K562 (cell line): ENCODE measurements around the gene TEX54. TPM values are rescaled to one million over a fixed set of nuclear protein-coding genes. Genes with fewer than 3 reads are reported as not detected.

ENCODE experiments used
- BDP1 ChIP-seq: IDR thresholded peaks from 3 replicates; pipeline ENCODE4 v1.6.1; 2011; ENCODE audit not compliant: insufficient read length, insufficient read depth
- GTF2A2 ChIP-seq: IDR thresholded peaks from 2 replicates; pipeline ENCODE4 v1.6.1; 2016; ENCODE audit warnings: mild to moderate bottlenecking, missing genetic modification characterization, missing compliant biosample characterization
- JUN ChIP-seq, 2 experiments: sonication (generic) in 1 of 2; formaldehyde crosslinking in 1 of 2; IDR thresholded peaks; 2 replicates each; pipeline versions ENCODE4 v1.6.1 to v1.8.0; 2012 to 2022; ENCODE audit warnings: borderline replicate concordance in 2 of 2, mild to moderate bottlenecking in 2 of 2, improper control_type of control experiment in 1 of 2, low read depth in 1 of 2, low read length in 1 of 2, missing genetic modification reagents in 1 of 2
- KLF6 ChIP-seq: fragments of 250-450 bp; sonication (Bioruptor Pico); IDR thresholded peaks from 2 replicates; pipeline ENCODE4 v1.4.0; 2020; ENCODE audit warnings: mild to moderate bottlenecking, moderate library complexity, borderline replicate concordance
- NFIC ChIP-seq: fragments of 450-650 bp; IDR thresholded peaks from 2 replicates; pipeline ENCODE4 v1.6.1; 2017; ENCODE audit warnings: mild to moderate bottlenecking, inconsistent platforms
- SAFB2 ChIP-seq: fragments of 200-400 bp; formaldehyde crosslinking; IDR thresholded peaks from 2 replicates; pipeline ENCODE4 v1.6.1; 2018; ENCODE audit warnings: borderline replicate concordance, low read length, low read depth, moderate library complexity; ENCODE audit not compliant: severe bottlenecking
- SNAPC5 ChIP-seq: fragments of 250-450 bp; sonication (Bioruptor Pico); IDR thresholded peaks from 2 replicates; pipeline ENCODE4 v1.8.0; 2021; ENCODE audit warnings: moderate library complexity, mild to moderate bottlenecking, inconsistent platforms
- SP1 ChIP-seq: sonication (generic); formaldehyde crosslinking; IDR thresholded peaks from 2 replicates; pipeline ENCODE4 v1.8.1; 2022; ENCODE audit warnings: mild to moderate bottlenecking, missing genetic modification reagents
- TEAD4 ChIP-seq, 2 experiments: sonication (generic) in 1 of 2; formaldehyde crosslinking in 1 of 2; IDR thresholded peaks; 2 replicates each; pipeline versions ENCODE4 v1.6.1 to v1.8.0; 2012 to 2022; ENCODE audit warnings: borderline replicate concordance in 1 of 2, inconsistent platforms in 1 of 2, low read length in 1 of 2, mild to moderate bottlenecking in 1 of 2, missing genetic modification reagents in 1 of 2
- TOE1 ChIP-seq, 2 experiments: fragments of 450-650 bp in 1 of 2; sonication (generic) in 1 of 2; formaldehyde crosslinking in 1 of 2; IDR thresholded peaks; 2 replicates each; pipeline versions ENCODE4 v1.7.1 to v1.8.0; 2016 to 2022; ENCODE audit warnings: borderline replicate concordance in 2 of 2, mild to moderate bottlenecking in 2 of 2, antibody characterized with exemption in 1 of 2, inconsistent platforms in 1 of 2, low read depth in 1 of 2, missing genetic modification reagents in 1 of 2, moderate library complexity in 1 of 2
- TRIM25 ChIP-seq: fragments of 450-650 bp; IDR thresholded peaks from 2 replicates; pipeline ENCODE4 v1.7.0; 2016; ENCODE audit warnings: borderline replicate concordance
- ZNF146 ChIP-seq: IDR thresholded peaks from one replicate; pipeline ENCODE4 v1.6.1; 2018; ENCODE audit warnings: missing compliant biosample characterization; ENCODE audit not compliant: unreplicated experiment
- ZNF395 ChIP-seq: fragments of 200-800 bp; sonication (Bioruptor generic); IDR thresholded peaks from 2 replicates; pipeline ENCODE4 v1.6.1; 2017; ENCODE audit warnings: missing genetic modification characterization, missing compliant biosample characterization
- ZNF561 ChIP-seq: fragments of 450-650 bp; formaldehyde crosslinking; conservative IDR thresholded peaks from 2 replicates; pipeline ENCODE4 v1.4.0; 2020; ENCODE audit warnings: mild to moderate bottlenecking, moderate library complexity
- ZNF589 ChIP-seq: fragments of 200-800 bp; sonication (Bioruptor generic); IDR thresholded peaks from 2 replicates; pipeline ENCODE4 v1.6.1; 2016; ENCODE audit warnings: low read depth, missing genetic modification characterization, missing compliant biosample characterization
- ZNF695 ChIP-seq: fragments of 450-650 bp; formaldehyde crosslinking; IDR thresholded peaks from 2 replicates; pipeline ENCODE4 v1.4.0; 2020; ENCODE audit warnings: mild to moderate bottlenecking, moderate library complexity
- ZNF696 ChIP-seq: fragments of 250-450 bp; sonication (Bioruptor Pico); conservative IDR thresholded peaks from 2 replicates; pipeline ENCODE4 v1.4.0; 2020; ENCODE audit warnings: mild to moderate bottlenecking, moderate library complexity
- ZNF764 ChIP-seq: fragments of 250-450 bp; sonication (Bioruptor Pico); IDR thresholded peaks from 2 replicates; pipeline ENCODE4 v1.4.0; 2020; ENCODE audit warnings: low read depth, mild to moderate bottlenecking, moderate library complexity
- polyA plus RNA-seq, 8 experiments: library from polyadenylated mRNA; depleted of rRNA in 4 of 8; stranded (reverse) in 5 of 8; unstranded in 3 of 8; fragments of >200 nt; fragmentation: Nextera tagmentation in 2 of 8; fragmentation: Illumina TruSeq in 1 of 8; extraction: Ambion mirVana in 2 of 8; extraction: Trizol in 1 of 8; gene quantifications; 2 replicates each; pipeline versions ENCODE4 v1.2.1 to v1.2.3, GENCODE V29; 2011 to 2014; ENCODE audit warnings: inconsistent platforms in 1 of 8, missing spikeins in 1 of 8
- total RNA-seq, 7 experiments: library from RNA; depleted of rRNA in 6 of 7; stranded (reverse); fragments of >200 nt in 6 of 7; fragmentation: Illumina TruSeq in 2 of 7; extraction: Trizol in 2 of 7; gene quantifications; 2 replicates each; pipeline versions ENCODE4 v1.2.1 to v1.2.3, GENCODE V29; 2011 to 2021; ENCODE audit warnings: low replicate concordance in 1 of 7

The TEX54 gene
- total and polyA plus RNA-seq, 9 of the 15 experiments (the other 6 are each of a cell fraction or from before 2014, with no cell fraction given), result not detected

- TF ChIP-seq NFIC, result peak; percentile 84
- no peak for TF ChIP-seq BDP1
- TF ChIP-seq SAFB2, result no peak
- TF ChIP-seq ZNF561 (CRISPR knock-in tag), result no peak
- TF ChIP-seq TEAD4 (IDR thresholded peaks at IDR 0.05; ENCODE audit: low read length), result peak; percentile 48
- no peak for TF ChIP-seq TEAD4 (CRISPR knock-in tag; IDR thresholded peaks at IDR 0.05; ENCODE audit: borderline replicate concordance)
- no peak for TF ChIP-seq SNAPC5 (CRISPR knock-in tag)
- peak; percentile 82 for TF ChIP-seq ZNF395
- no peak for TF ChIP-seq ZNF764 (CRISPR knock-in tag)
- TF ChIP-seq ZNF696 (CRISPR knock-in tag), result 0 out of 2 replicates have a peak, but pooled peaks have one; percentile 46
- TF ChIP-seq KLF6 (CRISPR knock-in tag), result no peak
- TF ChIP-seq ZNF589 (CRISPR knock-in tag), result peak; percentile 58; the same call in 1 of the 2 replicates
- no peak for TF ChIP-seq ZNF146 (CRISPR knock-in tag)
- peak; percentile 84 for TF ChIP-seq JUN (IDR thresholded peaks at IDR 0.05; ENCODE audit: borderline replicate concordance, low read depth, low read length)
- TF ChIP-seq JUN (CRISPR knock-in tag; IDR thresholded peaks at IDR 0.05; ENCODE audit: borderline replicate concordance), result peak; percentile 97
- TF ChIP-seq TRIM25, result peak; percentile 84; the same call in 1 of the 2 replicates
- 0 out of 2 replicates have a peak, but pooled peaks have one; percentile 16 for TF ChIP-seq ZNF695 (CRISPR knock-in tag)
- peak; percentile 76 for TF ChIP-seq TOE1 (IDR thresholded peaks at IDR 0.05; ENCODE audit: borderline replicate concordance)
- peak; percentile 23; the same call in 1 of the 2 replicates for TF ChIP-seq TOE1 (CRISPR knock-in tag; IDR thresholded peaks at IDR 0.05; ENCODE audit: borderline replicate concordance, low read depth)
- TF ChIP-seq GTF2A2, result peak; percentile 96
- TF ChIP-seq SP1 (CRISPR knock-in tag), result peak; percentile 98
Observed at GRCh38 chr11:62855571-62856332, 23.1 kb upstream of the TEX54 start (continued).
